ENCODE data around the gene CALM3.
"Not testable (repeated sequence)": the region's sequence is repeated elsewhere in the genome, so short reads cannot be mapped to it uniquely, and the experiment has no call there.

The CALM3 gene

DNA sequence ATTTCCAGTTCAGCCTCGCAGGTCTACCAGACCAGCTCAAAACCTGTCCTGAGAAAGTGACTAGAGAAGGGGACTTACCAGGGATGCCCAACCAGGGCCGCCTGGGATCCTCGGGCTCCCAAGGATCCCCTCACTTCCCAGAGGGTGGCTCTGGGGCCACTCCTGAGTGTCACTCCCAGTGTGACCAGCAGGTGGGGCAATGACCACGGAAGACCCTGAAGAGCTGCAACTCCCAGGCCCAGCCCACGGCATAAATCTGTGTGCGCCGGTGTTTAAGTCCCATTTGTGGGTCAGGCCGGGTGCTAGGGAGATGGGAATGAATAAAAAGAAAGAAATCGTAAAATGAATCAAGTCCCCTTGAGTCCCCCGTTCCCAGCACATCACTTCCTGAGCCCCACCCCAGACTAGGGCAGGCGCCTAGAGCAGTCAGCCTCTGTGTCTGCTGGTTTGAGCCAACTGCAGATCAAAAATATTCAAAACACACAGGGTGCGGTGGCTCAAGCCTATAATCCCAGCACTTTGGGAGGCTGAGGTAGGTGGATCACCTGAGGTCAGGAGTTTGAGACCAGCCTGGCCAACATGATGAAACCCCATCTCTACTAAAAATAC lies 13.1 kb downstream of the CALM3 start:
- DNase-seq (ENCODE audit: insufficient read length, low spot score), result no peak
- peak; percentile 89 for FAIRE-seq

DNA sequence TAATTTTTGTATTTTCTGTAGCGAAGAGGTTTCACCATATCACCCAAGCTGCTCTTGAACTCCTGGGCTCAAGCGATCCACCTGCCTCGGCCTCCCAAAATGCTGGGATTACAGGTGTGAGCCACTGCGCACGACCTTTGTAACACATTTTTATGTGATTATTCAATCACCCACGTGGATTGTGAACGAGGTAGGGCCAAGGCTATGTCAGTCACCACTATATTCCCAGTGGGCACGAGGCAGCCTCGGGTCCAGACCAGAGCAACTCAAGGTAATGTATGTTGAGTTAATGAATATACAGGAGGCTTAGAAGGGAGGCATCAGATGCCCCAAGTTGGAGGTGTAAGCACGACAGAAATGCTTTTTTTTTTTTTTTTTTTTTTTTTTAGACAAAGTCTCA lies 14.8 kb downstream of the CALM3 start:
- FAIRE-seq, result no peak

DNA sequence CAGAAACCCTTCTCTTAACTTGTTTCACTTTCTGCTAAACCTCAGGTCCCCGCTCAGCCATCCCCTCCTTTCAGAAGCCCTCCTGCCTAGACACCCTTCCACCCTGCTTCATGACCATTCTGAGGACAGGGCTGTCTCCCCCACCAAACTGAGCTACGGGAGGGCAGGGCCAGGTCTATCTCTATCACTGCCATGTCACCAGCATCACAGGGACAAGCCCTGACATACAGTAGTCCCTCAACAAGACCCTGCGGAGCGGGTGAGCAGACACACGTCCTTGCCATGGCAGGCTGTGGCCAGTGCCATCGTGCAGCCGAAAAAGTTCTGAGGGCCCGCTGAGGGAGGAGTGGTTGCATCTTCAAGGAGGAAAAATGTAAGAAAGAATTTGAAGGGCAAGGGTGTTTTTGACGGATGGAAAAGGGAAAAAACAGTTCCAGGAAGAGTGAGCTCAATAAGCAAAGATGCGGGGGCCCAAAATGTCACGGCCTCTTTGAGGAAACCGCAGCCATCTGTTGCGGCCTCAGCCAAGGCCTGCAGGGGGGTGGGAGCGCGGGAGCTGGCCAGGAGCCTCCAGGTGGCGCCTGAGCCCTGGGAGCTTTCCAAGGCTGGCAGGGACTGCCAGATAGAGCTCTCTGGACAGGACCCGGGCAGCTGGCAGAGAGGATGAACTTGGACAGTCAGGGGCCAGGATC lies 15.6 kb downstream of the CALM3 start:
- FAIRE-seq (peak; percentile 18), DNase-seq (ENCODE audit: insufficient read length, low spot score) (no peak)

More for the DNA sequence above, 14.8 kb downstream of the CALM3 start:
- DNase-seq (ENCODE audit: insufficient read length, low spot score), result no peak

DNA sequence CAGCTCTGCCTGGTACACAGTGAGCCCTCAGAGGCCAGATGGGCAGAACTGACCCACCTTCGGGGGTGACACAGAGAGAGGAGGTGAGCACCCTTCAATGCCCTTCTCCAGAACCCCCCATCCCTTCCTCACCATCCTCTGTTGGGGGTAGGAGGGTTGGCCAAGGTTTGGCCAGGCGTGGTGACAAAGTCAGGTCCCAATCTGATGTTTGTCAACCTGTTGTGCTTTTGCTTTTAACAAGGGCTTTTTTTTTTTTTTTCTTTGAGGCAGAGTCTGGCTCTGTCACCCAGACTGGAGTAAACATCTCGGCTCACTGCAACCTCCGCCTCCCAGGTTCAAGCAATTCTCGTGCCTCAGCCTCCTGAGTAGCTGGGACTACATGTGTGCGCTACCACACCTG lies 16.5 kb downstream of the CALM3 start:
- FAIRE-seq, result no peak
- no peak for DNase-seq (ENCODE audit: insufficient read length, low spot score)

DNA sequence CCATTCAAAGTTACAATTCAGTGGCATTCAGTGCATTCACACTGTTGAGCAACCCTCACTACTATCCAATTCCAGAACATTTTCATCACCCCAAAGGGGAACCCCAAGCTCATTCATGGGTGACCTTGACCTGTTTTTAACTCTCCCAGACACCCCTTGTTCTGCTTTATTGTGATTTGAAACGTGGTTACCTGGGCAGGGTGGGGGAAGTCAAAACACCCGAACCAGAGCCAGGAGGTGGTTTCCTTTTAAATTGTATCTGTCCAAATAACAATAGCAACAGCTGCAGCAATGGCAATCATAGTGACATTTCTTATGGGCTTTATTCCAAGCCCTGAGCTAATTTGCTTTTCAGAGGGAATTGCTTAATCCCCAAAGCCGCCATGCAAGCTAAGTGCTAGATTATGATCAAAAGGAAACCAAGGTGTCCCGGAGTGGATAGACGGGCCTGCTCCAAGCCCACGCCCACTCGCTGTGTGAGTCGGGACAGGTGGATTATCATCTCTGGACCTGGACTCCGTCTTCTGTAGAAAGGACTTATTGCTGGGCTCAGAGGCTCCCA lies 17.6 kb downstream of the CALM3 start:
- DNase-seq (ENCODE audit: insufficient read length, low spot score), result no peak
- no peak for FAIRE-seq

DNA sequence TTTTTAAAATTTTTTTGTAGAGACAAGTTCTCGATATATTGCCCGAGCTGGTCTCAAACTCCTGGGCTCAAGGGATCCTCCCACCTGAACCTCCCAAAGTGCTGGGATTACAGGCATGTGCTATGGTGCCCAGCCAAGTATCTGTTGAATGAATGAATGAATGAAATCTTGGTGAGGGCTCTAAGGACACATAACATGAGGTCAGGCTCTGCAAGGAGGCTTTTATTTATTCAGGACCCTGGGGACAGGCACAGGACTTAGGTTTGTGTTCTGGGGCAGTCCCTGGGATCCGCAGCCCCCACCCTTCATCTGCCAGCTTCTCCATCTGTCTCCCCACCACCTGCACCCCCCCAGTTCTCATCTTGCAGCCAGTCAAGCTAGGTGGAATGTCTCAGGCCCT lies 19.1 kb downstream of the CALM3 start:
- FAIRE-seq (no peak), DNase-seq (ENCODE audit: insufficient read length, low spot score) (no peak)

DNA sequence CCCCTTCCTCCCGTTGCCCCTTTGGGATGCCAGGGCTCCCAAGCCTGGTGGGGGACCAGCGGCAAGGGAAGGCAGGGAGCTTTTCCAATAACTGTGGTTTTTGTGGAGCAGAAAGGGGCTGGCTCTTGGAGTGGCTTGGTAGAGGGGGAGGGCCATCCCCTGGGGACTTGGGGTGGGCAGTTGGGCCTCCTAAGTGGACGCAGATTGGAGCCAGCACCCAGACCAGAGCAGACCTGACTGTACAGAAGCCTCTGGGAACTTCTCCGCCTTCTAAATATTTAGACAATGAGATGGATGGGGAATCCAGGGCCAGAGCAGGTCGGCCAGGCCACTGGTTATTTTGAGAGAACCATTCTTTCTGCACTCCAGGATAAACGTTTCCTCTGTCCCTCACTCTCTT lies 19.6 kb downstream of the CALM3 start:
- DNase-seq (ENCODE audit: insufficient read length, low spot score), result no peak
- no peak for FAIRE-seq

DNA sequence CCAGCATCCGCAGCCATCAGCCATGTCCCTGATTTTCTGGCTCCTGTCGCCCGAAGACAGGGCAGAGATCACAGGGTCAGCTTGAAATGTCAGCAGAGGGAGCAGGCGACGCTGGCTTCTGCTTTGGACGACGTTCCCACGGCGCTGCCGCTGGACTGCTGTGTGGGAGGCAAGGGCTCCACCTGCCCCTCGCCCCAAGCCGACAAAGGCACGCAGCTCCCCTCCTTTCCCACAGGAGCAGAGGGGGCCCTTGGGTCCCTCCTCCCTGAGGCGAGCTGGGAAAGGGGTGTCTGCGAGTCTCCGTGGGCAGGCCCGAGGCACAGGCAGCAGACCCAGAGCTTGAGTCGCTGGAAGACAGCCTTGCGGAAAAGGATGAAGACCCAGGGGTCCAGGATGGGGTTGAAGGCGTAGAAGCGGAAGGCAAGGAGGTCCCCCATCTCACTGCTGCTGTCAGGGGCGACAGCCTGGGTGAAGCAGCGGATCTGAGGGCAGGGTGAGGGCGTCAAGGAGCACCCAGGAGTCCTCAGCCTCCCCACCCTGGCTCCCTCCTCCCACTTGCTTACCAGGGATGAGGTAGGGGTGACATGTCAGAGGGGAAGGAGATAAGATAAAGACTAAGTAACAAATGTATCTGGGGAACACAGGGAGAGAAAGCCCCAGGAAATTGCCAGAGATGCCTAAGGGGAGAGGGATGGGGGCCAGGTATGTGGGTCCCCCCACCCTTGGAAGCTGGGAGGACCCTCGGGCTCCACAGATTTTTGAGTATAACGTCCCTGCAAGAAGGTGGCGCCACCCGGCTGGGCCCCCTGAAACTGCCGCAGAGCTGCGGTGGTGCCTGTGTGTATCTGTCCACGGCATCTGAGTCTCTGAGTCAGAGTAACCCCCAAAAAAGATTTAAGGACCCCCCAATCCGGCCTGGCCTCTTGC lies 20.3 kb downstream of the CALM3 start:
- no peak for FAIRE-seq
- DNase-seq (ENCODE audit: insufficient read length, low spot score), result no peak

DNA sequence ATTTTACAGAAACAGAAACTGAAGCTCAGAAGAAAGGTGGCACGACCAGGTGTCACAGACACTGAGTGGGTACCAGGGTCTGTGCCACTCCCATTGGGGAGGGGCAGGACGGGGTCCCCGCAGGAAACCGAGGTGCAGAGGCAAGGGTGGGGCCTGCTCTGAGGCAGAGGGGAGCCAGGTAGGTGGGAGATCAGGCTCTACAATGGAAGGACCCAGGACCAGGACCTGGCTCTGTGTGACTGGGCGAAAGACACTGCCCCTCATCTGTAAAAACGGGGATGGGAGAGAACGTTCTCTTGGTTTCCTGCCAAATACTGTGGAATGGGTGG lies 21.0 kb downstream of the CALM3 start:
- DNase-seq (ENCODE audit: insufficient read length, low spot score) (no peak), FAIRE-seq (no peak)

DNA sequence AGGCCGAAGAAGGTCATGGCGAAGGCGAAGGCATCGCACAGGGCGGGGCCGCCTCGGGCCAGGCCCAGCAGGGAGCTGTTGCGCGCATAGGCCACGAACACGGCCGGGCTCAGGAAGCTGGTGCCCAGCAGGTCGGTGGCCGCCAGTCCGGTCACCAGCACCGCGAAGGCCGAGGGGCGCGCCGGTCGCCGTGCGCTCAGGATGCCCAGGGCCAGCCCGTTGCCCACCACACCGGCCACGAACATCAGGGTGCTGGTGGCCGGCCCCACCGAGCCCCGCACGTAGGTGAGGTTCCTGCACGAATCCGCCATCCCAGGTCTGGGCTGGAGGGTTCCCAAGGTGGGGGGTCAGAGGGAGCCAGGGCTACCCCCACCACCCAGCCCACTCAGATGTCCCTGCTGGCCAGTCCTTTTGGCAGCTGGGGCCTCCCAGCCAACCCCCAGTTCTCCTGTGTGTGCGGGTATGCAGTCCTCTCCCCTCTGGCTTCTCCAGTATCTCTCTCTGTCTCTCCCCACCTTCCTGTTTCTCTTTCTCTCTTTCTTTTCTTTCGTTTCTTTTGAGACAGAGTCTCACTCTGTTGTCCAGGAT lies 22.9 kb downstream of the CALM3 start:
- no peak for FAIRE-seq
- DNase-seq (ENCODE audit: insufficient read length, low spot score), result no peak

DNA sequence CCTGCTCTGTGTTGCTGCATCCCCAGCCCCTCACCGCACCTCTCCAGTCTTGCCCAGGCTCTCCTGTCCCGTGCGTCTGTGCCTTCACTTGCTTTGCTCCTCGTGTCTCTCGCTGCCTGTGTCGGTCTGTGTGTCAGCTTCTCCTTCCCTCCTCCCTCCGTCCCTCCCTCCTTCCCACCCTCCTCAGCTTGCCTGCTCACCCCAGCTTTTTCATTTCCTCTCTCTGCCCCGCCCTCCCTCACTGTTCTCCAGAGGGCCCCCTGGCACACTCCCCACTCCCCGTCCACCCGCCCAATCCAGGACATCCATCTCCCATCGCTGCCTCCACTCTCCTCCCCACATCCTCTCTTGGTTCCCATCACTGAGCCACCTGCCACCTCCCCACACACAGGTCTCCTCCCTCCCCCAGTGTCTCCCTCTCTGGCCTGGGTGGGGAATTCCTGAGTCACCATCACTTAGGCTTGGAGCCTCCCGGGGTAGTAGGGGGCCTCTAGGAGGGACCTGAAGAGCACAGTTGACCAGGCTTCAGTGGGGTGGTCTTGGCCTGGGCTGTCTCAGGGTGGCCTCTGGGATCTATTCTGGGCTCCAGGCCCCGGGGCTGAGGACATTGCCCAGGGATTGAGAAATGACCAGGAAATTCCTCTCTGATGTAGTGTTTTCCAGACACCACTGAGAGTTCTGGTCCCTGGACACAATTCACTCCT lies 24.0 kb downstream of the CALM3 start, which contains the start of gene PTGIR:
Gene PTGIR (minus strand): TSS at position 132 of the 704 bp plus-strand sequence. CDS start 864 bp downstream, outside the sequence.
- FAIRE-seq, result peak; percentile 79
- no peak for DNase-seq (ENCODE audit: insufficient read length, low spot score)

DNA sequence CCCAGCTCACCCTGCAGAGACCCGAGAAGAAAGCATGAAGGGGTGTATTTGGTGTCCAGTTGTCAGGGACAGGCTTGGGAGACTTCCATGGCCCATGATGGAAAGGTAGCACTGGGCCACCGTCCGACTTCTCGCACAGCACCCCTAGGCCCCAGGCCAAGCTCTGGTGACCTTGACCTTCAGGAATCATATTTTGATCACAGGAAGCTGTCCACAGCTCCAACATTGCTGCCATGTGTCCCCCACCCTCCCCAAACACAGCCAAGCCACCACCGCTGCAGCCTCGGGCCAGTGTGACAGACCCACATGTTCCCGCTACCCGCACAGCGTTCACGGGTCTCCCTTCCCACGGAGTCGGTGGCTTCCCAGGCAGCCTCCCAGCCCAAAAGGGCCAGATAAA lies 24.6 kb downstream of the CALM3 start:
- FAIRE-seq, result no peak
- DNase-seq (ENCODE audit: insufficient read length, low spot score), result no peak

DNA sequence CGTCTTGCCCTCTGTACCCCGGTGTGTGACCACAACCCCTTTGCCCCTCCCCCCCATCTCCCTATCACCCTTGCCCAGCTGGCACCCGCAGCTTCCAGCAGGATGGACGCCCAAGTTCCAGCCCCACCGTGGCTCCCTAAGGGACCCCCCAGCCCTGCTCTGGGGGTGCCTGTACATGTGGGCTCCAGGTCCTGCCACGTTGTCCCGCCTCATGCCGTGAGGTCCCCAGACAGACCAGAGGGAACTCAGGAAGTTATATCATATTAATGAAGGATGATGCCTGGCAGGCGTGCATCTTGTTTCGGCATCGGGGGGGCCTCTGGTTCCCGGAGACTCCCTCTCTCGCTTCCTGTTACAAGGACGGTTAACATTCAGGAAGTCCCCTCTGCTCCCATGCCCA lies 25.3 kb downstream of the CALM3 start:
- FAIRE-seq (no peak), DNase-seq (ENCODE audit: insufficient read length, low spot score) (no peak)

DNA sequence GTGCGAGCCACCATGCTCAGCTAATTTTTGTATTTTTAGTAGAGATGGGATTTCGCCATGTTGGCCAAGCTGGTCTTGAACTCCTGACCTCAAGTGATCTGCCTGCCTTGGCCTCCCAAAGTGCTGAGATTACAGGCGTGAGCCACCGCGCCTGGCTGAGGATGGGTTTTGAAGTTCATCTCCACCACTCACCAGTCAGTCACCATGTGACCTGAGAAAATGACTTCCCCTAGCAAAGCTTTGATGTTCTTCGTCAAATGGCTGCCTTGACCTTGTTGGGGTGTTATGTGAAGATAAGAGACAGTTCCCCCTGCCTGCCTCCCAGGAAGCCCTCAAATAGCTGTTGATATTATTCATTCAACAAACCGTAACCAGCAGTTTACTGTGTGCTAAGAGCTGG lies 27.8 kb downstream of the CALM3 start:
- FAIRE-seq, result not testable (repeated sequence)

DNA sequence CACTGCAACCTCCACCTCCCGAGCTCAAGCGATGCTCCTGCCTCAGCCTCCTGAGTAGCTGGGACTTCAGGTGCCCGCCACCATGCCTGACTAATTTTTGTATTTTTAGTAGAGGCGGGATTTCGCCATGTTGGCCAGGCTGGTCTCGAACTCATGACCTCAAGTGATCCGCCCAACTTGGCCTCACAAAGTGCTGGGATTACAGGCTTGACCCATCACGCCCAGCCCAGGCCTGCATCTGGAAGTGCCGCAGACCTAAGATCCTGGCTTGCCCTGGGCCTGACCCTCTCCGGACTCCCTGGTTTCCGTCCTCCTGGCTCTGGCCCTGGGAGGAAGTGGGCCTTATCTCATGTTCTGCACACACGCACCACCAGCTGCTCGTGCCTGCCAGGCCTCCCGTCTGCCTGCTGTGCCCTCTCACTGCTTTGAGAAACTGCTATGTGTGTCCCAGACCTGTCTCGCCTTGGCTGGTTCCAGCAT lies 28.5 kb downstream of the CALM3 start:
- no peak for FAIRE-seq
- no peak for DNase-seq (ENCODE audit: insufficient read length, low spot score)

More for the DNA sequence above, 27.8 kb downstream of the CALM3 start:
- not testable (repeated sequence) for DNase-seq (ENCODE audit: insufficient read length, low spot score)

DNA sequence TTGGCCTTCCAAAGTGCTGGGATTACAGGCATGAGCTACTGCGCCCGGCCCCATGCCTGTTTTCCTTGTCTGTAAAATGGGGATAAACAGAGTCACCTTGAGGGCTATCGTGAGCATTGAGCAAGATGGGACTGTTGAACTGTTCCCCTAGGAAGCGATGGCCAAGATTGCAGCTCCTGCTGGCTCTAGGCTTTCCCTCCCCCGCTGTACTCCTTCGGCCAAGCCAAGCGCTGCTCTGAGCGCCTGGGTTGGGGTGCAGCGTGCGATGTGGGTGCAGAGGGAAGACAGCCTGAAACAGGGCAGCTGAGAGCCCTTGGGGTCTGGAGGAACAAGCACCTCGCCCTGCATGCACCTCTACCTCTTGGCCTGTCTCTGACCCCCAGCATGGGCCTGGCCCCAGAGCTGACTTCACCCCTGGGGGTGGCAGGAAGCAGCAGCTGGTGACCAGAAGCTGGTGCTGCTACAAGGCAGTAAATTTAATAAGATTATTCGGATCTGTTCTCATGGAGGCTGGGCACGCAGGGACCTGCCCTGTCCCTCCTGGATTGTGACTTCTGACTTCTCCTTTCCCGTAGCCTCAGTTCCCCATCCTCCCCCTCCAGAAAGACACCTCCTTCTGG lies 29.6 kb downstream of the CALM3 start:
- FAIRE-seq (no peak), DNase-seq (ENCODE audit: insufficient read length, low spot score) (no peak)

DNA sequence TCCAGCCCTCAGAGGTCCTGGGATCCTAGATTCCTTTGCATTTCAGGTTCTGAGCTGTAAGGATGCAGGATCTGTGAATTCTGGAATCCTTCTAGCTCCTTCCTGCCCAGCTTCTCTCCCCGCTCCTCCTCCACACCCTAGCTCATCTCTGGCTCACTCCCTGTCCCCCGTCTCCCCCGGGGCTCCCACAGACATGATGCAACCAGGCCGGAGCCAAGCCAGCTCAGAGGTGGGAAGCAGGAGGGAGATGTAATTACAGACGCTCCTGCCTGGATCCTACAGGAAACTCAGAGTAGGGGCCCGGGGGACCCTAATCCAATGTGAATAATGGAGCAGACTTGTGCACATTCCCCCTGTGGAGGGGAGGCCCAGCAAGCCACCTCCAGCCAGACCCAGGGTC lies 30.4 kb downstream of the CALM3 start:
- DNase-seq (ENCODE audit: insufficient read length, low spot score) (no peak), FAIRE-seq (no peak)

DNA sequence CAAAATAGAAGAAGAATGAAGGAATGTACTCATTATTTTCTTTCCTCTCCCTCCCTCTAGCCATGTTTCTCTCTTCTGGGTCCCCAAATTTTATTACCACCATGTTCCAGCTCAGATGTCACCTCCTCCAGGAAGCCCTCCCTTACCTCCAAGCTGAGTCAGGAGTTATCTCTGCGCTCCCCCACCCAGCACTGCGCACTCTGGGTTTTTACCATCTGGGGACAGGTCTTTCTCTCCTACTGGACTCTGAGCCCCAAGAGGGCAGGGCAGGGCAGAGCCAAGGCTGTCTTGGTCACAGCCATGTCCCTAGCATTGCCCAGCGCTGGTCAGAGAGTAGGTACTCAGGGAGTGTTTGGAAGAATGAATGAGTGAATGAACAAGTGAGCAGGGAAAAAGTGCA lies 32.0 kb downstream of the CALM3 start:
- DNase-seq (ENCODE audit: insufficient read length, low spot score), result no peak
- FAIRE-seq, result no peak

DNA sequence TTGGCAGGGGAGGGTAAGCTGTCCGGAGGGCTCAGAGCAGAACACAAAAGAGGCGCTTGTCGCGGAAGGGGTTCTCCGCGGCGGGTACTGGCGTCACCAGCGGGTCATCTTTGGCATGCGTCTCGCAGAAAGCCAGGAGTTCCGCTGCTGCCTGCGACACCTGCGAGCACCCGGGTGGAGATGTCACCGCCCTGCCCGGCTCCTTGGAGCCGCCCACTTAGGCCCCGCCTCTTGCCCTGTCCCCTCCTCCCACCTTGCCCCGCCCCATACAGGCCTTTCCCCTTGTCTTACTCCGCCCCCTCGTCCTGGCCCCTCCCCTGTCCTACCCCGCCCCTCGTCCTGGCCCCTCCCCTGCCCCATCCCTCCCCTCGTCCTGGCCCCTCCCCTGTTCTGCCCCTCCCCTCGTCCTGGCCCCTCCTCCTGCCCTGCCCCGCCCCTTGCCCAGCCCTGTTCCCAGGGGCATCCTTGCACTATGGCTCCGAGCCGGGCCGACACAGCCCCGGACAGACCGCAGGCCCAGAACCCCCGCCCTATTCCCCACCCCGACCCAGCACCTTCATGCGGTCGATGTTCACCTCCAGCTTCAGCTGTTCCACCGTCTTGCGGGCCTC lies 33.0 kb downstream of the CALM3 start:
- FAIRE-seq (peak; percentile 94), DNase-seq (ENCODE audit: insufficient read length, low spot score) (peak; percentile 78)
